Epithelial cell of proximal tubule (primary cell): ENCODE measurements around the gene KCNMA1. TPM values are rescaled to one million over a fixed set of nuclear protein-coding genes. Genes with fewer than 3 reads are reported as not detected.

Experiments used
- DNase-seq: peaks from one replicate; pipeline ENCODE4 v3.0.0-alpha.2; 2011; ENCODE audit warnings: low read depth
- H3K4me3 ChIP-seq: 2 replicates; pipeline ENCODE4 v1.5.1; 2011; ENCODE audit warnings: low read depth, mild to moderate bottlenecking, low read length
- CTCF ChIP-seq: conservative IDR thresholded peaks from 2 replicates; pipeline ENCODE4 v1.5.1; 2012; ENCODE audit warnings: low read depth, mild to moderate bottlenecking, low read length
- total RNA-seq: library from RNA; depleted of rRNA; stranded (reverse); fragments of >200 nt; gene quantifications from 2 replicates; pipeline ENCODE4 v1.2.3, GENCODE V29; 2015

Gene KCNMA1
- total RNA-seq, 1 donor from 2014 or later, result 12.5 TPM

- H3K4me3 ChIP-seq, result no peak overlapping the region
- no peak for TF ChIP-seq CTCF
- no peak for DNase-seq
Measured at GRCh38 chr10:77533887-77534278, 103.7 kb downstream of the KCNMA1 start.

- peak; percentile 52 for DNase-seq
- H3K4me3 ChIP-seq, result peak overlapping the region; percentile 8
- no peak for TF ChIP-seq CTCF
Measured at GRCh38 chr10:77533146-77533886, 104.3 kb downstream of the KCNMA1 start.

DNA sequence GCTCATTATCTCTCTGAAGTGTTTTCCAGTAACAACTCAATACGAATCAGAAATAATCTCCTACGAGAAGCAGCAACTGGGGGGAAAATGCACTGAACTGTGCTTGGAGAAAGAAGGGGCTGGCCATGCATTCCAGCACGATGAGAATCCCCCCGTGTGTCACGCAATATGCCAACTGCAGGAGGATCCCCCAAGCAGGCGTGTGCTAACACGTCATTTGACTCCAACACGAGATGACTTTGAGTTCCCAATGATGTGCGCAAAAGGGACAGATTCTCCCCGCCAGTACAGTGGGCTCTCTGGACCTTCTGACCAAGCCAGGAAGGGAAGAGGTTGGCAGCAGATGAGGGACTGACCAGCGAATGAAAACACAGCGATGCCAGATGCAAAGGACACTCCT lies 105.5 kb downstream of the KCNMA1 start:
- no peak for DNase-seq
- H3K4me3 ChIP-seq, result no peak overlapping the region
- no peak for TF ChIP-seq CTCF

DNA sequence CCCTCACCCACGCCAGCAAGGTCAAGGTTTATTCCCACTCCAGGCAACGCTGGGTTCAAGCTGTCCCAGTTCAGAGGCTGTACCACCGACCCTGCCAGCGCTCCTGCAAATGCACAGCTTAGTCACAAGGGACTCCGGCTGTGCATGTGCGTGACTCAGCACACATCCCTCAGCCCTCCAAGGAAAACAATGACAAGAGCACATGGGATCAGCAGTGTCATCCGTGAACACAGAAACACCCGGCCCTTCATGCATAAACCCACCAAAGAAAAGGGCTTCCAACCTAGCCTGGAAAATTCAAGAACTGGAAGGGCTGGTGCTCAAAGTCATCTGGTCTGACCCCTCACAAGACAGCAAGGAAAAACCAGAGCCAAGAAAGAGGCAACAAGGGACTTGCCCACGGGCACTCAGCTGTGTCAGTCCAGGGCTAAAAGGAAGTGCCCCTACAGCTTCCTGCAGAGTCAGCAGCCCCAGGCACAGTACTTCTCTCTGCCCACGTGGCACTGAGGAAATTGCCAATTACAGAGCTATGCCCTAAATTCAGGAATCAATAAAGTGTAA lies 106.1 kb downstream of the KCNMA1 start:
- DNase-seq, result peak; percentile 71
- TF ChIP-seq CTCF, result no peak
- H3K4me3 ChIP-seq, result peak overlapping the region; percentile 26

- DNase-seq, result no peak
- no peak overlapping the region for H3K4me3 ChIP-seq
- TF ChIP-seq CTCF, result no peak
Measured at GRCh38 chr10:77530011-77530410, 107.6 kb downstream of the KCNMA1 start.

DNA sequence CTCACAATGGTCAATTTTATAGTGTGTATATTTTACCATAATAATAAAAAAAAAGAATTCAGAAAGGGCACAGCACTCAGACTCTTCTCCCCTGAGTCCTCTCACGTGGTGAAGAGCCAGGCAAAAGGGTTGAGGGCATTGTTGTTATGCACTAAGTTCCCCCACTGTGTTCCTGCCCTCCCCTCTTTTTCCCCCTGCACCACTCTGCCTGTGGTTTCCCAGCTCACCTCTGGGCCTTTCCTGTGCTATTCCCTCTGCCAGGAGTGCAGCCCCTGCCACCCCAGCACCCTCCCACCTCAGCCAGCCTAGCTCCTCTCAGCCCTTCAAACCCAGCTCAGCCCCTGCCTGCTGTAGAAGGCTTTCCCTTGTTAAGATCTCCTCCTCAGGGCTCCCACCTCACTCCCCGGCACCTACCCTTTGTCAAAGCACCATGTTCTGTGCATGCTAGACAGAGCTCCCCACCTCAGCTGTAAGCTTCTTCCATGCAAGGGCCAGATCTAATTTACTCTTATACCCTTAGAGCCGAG lies 108.5 kb downstream of the KCNMA1 start:
- TF ChIP-seq CTCF, result no peak
- no peak for DNase-seq
- no peak overlapping the region for H3K4me3 ChIP-seq
